Gastroesophageal sphincter (tissue), 3 donors: ENCODE measurements around the gene CD300A.

Experiments used
- EP300 ChIP-seq: sonication (generic); formaldehyde crosslinking; IDR thresholded peaks from one replicate; pipeline ENCODE4 v1.6.1; 2017; ENCODE audit warnings: antibody characterized with exemption, mild to moderate bottlenecking
- POLR2A ChIP-seq, 2 donors: fragments of 450-650 bp; IDR thresholded peaks; one replicate each; pipeline ENCODE4 v1.6.1; 2017; ENCODE audit warnings: antibody characterized with exemption in 2 of 2, mild to moderate bottlenecking in 2 of 2, moderate library complexity in 1 of 2
- TF ChIP-seq, protein P1 (sequence below), 4 experiments: fragments of 200-600 bp in 2 of 4; fragments of 450-650 bp in 2 of 4; sonication (generic) in 1 of 4; IDR thresholded peaks; one replicate each; pipeline ENCODE4 v1.5.1; 2017 to 2019; ENCODE audit warnings: antibody characterized with exemption in 4 of 4, mild to moderate bottlenecking in 2 of 4, moderate library complexity in 2 of 4

DNA sequence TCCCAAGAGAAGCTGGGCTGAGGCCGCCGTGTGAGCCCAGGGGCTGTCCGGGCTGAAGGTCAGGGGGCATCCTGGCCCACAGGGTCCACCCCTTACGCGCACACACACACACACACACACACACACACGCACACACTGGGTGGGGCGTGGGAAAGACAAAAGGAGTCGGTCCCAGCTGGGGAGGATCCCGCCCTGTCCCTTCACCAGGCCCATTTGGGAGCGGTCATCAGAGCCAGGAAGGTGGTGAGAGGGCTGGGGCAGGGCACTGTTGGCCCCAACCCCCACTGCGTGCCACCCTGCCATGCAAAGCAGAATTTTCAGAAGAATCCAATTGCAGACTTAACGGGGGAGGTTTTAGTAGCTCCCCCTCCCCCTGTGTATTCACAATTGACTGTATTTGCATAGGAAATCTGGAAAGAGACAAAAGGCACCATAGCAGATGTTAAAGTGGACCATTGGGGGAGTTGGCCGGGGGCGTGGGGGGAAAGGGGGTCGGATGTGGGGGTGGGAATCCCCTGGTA, 11.3 kb upstream of the CD300A start:
- TF ChIP-seq POLR2A (IDR thresholded peaks at IDR 0.05), result no peak
- TF ChIP-seq, protein P1, sequence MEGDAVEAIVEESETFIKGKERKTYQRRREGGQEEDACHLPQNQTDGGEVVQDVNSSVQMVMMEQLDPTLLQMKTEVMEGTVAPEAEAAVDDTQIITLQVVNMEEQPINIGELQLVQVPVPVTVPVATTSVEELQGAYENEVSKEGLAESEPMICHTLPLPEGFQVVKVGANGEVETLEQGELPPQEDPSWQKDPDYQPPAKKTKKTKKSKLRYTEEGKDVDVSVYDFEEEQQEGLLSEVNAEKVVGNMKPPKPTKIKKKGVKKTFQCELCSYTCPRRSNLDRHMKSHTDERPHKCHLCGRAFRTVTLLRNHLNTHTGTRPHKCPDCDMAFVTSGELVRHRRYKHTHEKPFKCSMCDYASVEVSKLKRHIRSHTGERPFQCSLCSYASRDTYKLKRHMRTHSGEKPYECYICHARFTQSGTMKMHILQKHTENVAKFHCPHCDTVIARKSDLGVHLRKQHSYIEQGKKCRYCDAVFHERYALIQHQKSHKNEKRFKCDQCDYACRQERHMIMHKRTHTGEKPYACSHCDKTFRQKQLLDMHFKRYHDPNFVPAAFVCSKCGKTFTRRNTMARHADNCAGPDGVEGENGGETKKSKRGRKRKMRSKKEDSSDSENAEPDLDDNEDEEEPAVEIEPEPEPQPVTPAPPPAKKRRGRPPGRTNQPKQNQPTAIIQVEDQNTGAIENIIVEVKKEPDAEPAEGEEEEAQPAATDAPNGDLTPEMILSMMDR (IDR thresholded peaks at IDR 0.05), result no peak
- no peak for TF ChIP-seq EP300
